ENCODE measurements around the gene MXRA5.
"Not testable (repeated sequence)": the region's sequence is repeated elsewhere in the genome, so short reads cannot be mapped to it uniquely, and the experiment has no call there.

Gene MXRA5

DNA sequence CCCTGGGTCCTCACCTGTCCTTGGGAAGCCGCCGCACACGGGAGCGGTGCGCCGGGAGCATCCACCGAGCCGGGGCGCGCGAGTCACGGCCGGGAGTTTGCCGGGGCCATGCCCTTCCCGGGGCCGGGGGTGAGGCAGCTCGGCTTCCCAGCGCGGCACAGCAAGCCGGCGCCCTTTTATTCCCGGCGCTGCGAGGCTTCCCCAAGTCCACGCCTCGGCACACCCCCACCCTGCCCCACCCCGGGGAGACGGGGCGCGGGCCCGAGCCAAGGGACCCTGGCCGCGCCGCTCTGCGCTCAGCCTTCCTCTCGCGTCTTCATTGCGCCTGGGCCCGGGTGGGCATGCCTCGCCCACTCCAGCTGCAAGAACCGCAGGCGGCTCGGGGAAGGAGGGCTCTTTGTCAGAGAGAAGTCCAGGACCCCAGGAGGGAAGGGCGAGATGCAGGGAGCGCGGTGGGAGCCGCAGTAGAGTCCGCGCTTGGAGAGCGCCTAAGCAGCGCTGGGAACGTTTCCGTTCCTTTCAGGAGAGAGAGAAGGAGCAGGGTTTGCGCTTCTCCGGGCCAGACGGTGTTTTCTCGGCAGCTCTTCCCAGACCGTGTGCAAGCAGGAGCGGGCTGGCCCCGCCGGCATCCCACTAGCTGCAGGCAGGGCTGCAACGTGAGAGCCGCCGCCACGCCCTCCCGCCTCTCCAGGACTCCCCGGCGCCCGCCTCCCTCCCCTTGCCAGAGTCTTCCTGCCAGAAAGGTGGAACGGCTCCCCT, at the start of gene MXRA5:
MXRA5 (minus strand) TSS at position 152 of the 759 bp plus-strand sequence. CDS start 2,819 bp downstream, outside the sequence.
- no peak for DNase-seq

GRCh38 chrX:3393581-3394111, 47.2 kb upstream of the MXRA5 start:
- no peak for DNase-seq

GRCh38 chrX:3393178-3393577, 46.7 kb upstream of the MXRA5 start:
- DNase-seq: no peak

GRCh38 chrX:3388457-3388856, 42.0 kb upstream of the MXRA5 start:
- DNase-seq: no peak

GRCh38 chrX:3384327-3384726, 37.9 kb upstream of the MXRA5 start:
- DNase-seq: no peak

DNA sequence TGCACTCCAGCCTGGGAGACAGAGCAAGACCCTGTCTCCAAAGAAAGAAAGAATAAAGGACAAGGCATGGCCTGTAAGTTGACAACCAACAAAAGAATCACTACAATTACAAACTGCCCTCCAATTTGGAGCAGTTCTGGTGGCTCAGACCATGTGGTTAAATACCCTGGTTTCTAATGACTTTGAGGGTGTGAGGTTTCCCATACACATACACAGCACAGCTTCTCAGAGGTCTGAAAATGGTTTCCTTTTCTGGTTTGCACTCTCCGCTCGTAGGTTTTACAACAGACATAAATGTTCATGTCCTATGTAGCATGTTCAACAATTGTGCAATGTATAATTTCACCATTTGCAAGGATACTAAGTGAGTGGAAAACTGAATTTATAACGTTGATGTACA, 34.2 kb upstream of the MXRA5 start:
- DNase-seq: no peak

GRCh38 chrX:3379111-3379510, 32.7 kb upstream of the MXRA5 start:
- no peak for DNase-seq

GRCh38 chrX:3378156-3378555, 31.7 kb upstream of the MXRA5 start:
- no peak for DNase-seq

DNA sequence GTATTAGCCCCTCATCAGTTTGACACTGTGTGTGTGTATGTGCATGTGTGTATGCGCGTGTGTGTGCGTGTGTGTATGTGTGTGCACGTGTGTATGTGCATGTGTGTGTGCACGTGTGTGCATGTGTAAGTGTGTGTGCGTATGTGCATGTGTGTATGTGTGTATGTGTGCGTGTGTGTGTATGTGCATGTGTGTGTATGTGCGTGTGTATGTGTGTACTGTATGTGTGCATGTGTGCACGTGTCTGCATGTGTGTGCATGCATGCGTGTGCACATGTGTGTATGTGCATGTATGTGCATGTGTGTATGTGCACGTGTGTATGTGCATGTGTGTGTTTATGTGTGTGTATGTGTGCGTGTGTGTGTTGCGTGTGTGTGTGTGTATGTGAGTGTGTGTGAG, 31.1 kb upstream of the MXRA5 start:
- no peak for DNase-seq

DNA sequence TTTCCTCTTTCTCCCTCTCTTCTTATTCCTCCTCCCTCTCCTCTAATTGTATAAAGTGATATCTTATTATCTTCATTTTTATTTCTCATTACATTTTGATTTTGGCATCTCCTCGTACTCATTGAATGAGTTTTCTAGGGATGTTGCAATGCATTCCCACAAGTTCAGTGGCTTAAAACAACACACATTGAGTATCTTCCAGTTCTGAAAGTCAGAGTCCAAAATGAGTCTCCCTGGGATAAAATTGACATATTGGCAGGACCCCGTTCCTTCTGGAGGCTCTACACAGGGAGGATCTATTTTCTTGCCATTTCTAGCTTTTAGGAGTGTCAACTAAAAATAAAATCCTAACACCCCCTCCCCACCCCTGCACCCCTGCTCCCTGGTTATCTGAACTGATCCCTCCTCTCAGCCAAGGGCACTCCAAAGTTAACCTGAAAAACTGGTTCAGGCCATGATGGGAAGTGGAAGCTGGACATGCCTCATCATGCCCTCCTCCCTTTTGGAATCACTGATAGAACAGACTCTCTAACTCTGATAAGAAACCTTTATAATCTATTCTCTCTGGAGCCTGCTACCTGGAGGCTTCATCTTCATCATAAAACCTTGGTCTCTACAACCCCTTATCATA, 29.5 kb upstream of the MXRA5 start:
- not testable (repeated sequence) for DNase-seq

DNA sequence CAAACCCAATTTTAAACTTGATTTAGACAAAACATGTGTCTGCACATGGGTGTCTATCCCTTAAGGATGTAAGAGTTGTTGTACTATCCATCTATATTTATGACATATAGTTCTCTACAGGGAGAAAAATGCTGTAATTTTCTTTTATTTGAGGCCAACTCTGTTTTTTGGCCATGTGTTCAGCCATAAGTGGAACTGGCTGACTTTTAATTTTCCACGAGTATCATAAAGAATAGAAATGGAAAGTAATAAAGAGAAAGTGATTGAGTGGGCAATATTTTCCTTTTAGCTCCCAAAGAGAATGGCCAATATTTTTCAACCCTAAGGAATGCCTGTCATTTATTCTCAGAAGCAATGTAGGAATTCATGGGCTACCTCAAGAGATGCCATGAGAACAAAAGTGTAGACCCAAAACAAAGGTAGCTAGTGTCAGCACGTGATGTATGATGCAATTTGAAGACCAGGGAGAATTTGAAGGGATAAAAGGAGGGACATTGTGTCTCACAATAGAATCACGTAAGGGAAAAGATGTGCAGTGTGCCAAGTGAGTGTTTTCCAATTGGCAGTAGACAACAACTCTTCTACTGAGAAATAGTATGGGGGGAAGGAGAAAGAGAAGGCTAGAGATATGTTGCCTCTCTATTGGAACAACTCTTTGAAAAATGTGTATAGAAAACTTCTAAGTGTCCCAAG, 27.8 kb upstream of the MXRA5 start:
- no peak for DNase-seq

DNA sequence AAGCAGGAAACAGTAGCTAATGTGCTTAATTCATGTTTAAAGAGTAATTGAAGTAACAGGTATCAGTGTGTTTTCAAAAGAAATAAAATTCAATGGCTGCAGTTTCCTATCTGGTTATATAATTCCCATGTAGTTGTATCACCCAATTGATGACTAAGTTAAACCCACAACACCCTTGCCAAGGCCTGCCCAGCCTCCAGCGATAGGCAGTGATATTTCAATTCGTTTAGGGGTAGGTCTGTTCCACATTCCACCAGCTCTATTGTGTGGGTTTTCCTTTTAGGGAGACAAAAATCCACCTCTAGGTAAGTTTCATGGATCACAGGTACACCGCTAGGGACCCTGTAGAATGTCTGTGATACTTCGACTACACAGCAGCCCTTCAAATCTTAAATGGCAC, 24.7 kb upstream of the MXRA5 start:
- DNase-seq: no peak

DNA sequence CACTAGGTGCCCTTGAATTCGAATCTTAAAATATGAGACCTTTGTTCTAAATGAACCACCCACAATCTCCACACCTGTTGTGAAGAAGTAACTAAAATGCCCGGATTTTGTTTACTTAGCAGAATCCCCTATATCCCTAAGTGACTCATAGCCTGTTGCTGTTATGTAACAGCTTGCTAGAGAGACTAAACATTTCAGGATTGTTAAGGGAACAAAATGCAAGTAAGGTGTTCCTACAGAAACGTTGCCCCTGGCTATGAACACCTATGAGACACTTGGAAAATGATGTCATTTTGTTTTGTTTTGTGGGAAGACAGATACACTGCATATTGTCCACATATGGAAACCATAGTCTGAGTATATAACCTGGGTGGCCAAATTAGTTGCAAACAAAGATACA, 24.2 kb upstream of the MXRA5 start:
- no peak for DNase-seq

DNA sequence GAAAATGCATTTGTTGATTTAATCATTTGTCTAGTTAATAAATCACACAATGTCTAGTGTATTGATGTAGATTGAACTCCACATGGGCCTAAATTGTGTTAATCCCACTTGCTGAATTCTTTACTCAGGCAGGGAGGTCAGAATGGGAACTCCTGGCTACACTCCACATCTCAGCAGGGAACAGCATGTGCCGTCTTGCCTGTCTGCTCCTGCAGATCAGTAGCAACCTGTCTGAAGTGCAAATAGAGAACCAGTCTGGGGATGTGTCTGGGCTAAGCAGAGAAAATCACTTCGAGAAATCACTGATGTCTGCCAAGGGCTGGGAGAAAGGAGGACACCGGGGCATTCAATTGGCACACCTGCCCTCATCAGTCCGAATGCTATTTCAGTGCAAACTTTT, 16.5 kb upstream of the MXRA5 start:
- DNase-seq: no peak

- no peak for DNase-seq
Observed at GRCh38 chrX:3360881-3361280, 14.4 kb upstream of the MXRA5 start.

DNA sequence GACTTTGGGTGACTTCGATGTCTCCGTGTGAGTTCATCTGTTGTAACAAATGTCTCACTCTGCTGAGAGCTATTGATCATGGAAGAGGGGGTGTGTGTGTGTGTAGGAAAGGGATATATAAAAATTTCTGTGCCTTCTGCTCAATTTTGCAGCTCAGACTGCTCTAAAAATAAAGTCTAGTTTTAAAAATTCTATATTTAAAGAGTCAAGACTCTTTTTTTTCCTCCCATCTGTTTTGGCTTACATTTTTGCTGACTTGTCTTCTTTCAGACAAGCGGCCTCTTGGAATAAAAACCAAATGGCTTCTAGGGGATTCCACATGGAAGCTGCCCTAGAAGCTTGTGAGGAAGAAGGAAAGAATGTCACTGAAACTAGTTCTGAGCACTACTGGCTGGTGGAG, 6.3 kb upstream of the MXRA5 start:
- not testable (repeated sequence) for DNase-seq

DNA sequence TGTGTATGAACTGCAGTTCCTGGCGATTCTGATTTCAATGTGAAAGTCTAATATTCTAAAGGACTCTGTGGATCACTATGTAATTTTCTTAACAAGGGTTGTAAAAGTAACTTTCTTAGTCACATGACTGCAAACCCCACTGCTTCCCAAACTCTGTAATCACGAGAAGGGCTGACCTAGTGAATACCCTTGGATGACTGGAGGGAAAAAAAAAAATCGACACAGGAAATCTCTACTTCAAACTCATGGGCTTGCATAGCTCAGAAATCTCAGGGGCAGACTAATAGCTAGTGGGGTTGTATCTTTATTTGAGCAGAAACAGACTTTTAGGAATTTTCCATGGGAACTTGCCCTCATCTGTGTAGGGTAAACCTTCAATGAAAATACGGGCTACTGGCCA, 4.8 kb upstream of the MXRA5 start:
- no peak for DNase-seq

- no peak for DNase-seq
Observed at GRCh38 chrX:3348191-3348590, 1.7 kb upstream of the MXRA5 start.

DNA sequence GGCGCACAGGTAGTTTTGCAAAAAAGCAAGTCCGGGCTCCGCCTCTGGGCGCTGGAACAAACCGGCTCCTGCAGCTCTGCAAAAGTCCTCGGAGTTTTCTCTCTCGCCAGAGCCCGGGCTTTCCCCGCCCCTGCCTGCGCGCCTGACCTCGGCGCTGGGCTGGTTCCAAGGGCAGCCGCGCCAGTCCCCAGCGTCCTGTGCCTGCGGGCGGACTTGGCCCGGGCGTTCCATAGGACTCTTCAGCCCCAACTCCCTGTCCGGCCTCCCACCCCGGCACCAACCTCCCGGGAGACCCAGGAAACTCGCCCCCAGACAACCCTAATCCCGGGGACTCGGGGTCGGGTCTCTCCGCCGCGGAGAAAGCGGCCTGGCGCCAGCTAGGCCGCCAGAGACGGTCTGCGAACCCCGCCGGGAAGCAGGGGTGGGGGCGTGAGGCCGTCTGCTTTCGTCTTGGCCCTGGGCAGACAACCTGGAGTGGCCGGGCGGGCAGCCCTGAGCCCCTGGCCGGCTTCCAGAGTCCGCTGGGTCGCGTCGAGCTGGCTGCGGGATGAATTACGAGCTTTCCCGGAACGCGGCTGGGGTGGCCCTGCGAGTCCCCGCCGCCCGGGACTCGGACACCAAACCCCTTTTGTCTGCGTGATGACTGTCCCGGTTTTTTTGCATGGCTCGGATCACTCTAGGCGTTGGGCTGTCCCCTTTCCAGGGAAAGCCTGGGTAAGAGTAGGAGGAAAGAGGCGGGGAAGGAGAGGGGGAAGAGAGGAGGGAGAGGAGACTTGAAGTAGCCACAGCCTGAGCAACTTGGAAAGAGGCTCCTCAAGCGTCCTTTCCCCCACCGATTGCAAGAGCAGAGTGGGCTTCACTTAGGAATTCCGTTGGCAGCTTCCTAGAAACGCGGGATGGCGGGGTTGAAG, 916 bp downstream of the MXRA5 start:
- DNase-seq: no peak

- not testable (repeated sequence) for DNase-seq
Observed at GRCh38 chrX:3343569-3343968, 2.9 kb downstream of the MXRA5 start.

DNA sequence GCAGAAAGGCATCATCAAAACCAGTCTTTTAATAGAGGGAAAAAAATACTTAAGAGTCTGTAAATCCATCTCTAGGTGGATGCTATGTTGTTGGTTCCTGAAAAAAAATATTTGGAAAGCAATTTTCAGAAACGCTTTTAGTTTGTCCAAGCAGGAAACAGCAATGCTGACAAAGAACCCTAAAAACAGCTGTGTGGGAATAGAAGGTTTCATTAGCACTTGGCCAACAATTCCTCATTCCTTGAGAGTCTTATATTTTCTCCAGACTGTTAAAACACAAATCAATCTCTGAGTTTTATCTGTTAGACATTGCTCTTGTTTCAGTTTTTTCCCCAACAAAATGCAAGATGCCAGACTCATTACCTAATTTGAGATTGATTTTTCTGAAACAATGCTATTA, 6.4 kb downstream of the MXRA5 start:
- DNase-seq: no peak

GRCh38 chrX:3326681-3327080, 19.8 kb downstream of the MXRA5 start:
- DNase-seq: no peak

All from 8988T (cell line).